K562 (cell line): ENCODE measurements around the gene HSDL2. TPM values are rescaled to one million over a fixed set of nuclear protein-coding genes. Genes with fewer than 3 reads are reported as not detected.
A peak's percentile ranks its signal among the peaks of the same experiment; 100 is the strongest.

Experiments used
- ARID1B ChIP-seq: fragments of 450-650 bp; IDR thresholded peaks from 2 replicates; pipeline ENCODE4 v1.6.1; 2016; ENCODE audit warnings: antibody characterized with exemption, mild to moderate bottlenecking, inconsistent platforms
- FOXM1 ChIP-seq, 2 experiments: fragments of 450-650 bp in 1 of 2; sonication (generic) in 1 of 2; formaldehyde crosslinking in 1 of 2; IDR thresholded peaks; 2 replicates each; pipeline versions ENCODE4 v1.6.1 to v1.9.0; 2017 to 2022; ENCODE audit warnings: low read depth in 2 of 2, mild to moderate bottlenecking in 2 of 2, missing genetic modification reagents in 1 of 2, moderate library complexity in 1 of 2
- HMG20B ChIP-seq: fragments of 250-450 bp; sonication (Bioruptor Pico); IDR thresholded peaks from 2 replicates; pipeline ENCODE4 v1.5.0; 2021; ENCODE audit warnings: mild to moderate bottlenecking
- JUND ChIP-seq, 2 experiments: IDR thresholded peaks; 2 replicates in 1 of 2; 3 replicates in 1 of 2; pipeline ENCODE4 v1.6.1; 2011; ENCODE audit warnings: borderline replicate concordance in 2 of 2, low read depth in 2 of 2, low read length in 2 of 2, improper control_type of control experiment in 1 of 2, missing biosample characterization in 1 of 2, missing genetic modification characterization in 1 of 2, missing genetic modification reagents in 1 of 2
- KLF16 ChIP-seq: IDR thresholded peaks from 2 replicates; pipeline ENCODE4 v1.6.1; 2016; ENCODE audit warnings: antibody characterized with exemption
- POLR2B ChIP-seq: fragments of 450-650 bp; IDR thresholded peaks from 2 replicates; pipeline ENCODE4 v1.6.1; 2018; ENCODE audit warnings: low read depth; ENCODE audit not compliant: partially characterized antibody
- TAF1 ChIP-seq: IDR thresholded peaks from 2 replicates; pipeline ENCODE4 v1.6.1; 2011; ENCODE audit warnings: mild to moderate bottlenecking, low read length, moderate library complexity; ENCODE audit not compliant: insufficient read depth, control insufficient read depth, severe bottlenecking; ENCODE audit errors: extremely low read depth
- TAF7 ChIP-seq: fragments of 450-650 bp; IDR thresholded peaks from 2 replicates; pipeline ENCODE4 v1.6.1; 2016; ENCODE audit warnings: missing genetic modification characterization, missing compliant biosample characterization
- ZNF398 ChIP-seq: fragments of 250-450 bp; sonication (Bioruptor Pico); IDR thresholded peaks from 2 replicates; pipeline ENCODE4 v1.8.0; 2021; ENCODE audit warnings: moderate library complexity, mild to moderate bottlenecking, inconsistent platforms
- polyA plus RNA-seq, 8 experiments: library from polyadenylated mRNA; depleted of rRNA in 4 of 8; stranded (reverse) in 5 of 8; unstranded in 3 of 8; fragments of >200 nt; fragmentation: Nextera tagmentation in 2 of 8; fragmentation: Illumina TruSeq in 1 of 8; extraction: Ambion mirVana in 2 of 8; extraction: Trizol in 1 of 8; gene quantifications; 2 replicates each; pipeline versions ENCODE4 v1.2.1 to v1.2.3, GENCODE V29; 2011 to 2014; ENCODE audit warnings: inconsistent platforms in 1 of 8, missing spikeins in 1 of 8
- total RNA-seq, 7 experiments: library from RNA; depleted of rRNA in 6 of 7; stranded (reverse); fragments of >200 nt in 6 of 7; fragmentation: Illumina TruSeq in 2 of 7; extraction: Trizol in 2 of 7; gene quantifications; 2 replicates each; pipeline versions ENCODE4 v1.2.1 to v1.2.3, GENCODE V29; 2011 to 2021; ENCODE audit warnings: low replicate concordance in 1 of 7
- TF ChIP-seq, protein P1 (sequence below): fragments of 450-650 bp; IDR thresholded peaks from 2 replicates; pipeline ENCODE4 v1.6.1; 2016; ENCODE audit warnings: low read depth, mild to moderate bottlenecking, moderate library complexity
- TF ChIP-seq, protein P2 (sequence below): fragments of 450-650 bp; IDR thresholded peaks from 2 replicates; pipeline ENCODE4 v1.6.1; 2016; ENCODE audit warnings: low read depth

HSDL2 gene
- total and polyA plus RNA-seq, 9 of the 15 experiments (the other 6 are each of a cell fraction or from before 2014, with no cell fraction given): 22.8 to 74.1 (median 35.6) TPM

DNA sequence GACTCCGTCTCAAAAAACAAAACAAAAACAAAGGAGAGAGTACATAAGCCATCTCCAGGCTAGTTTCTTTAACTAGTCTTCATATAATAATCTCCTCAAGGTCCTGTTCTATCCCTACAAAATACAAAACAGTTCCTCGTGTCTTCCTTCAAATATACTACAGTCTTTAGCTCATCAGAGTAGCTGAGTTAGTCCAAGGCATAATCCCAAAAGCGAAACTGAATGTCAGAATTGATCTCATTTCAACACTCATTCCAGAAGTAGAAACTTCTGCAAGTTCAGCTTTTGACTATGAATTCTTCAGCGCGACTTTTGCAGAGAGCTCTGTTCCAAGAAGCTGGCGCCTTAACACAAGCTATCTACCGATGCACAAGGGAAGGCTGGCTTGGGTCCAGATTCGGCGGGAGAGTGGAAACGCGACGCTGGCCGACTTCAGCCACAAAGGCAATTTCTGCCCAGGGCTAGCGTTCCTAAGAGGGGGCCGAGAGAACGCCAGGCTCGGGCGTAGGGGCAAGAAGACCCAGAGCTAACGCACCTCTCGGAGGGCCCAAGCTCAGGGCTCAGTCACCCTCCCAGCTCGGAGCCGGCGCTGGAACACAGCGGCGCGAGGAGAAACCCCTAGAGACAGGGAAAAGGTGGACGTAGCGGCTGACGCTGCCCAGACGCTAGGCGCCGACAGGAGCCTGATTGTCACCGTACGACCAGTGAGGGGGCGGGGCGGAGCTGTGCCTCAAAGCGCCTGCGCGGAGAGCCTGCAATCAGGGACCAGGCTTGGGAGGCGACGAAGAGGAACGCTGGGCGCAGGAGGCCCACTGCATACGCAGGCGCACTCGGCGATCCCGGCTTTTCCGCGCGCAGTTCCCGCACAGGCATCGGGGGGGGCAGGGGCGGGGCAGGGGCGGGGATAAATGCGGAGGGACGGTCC, 469 bp upstream of the HSDL2 start (continued):
- TF ChIP-seq, protein P1, sequence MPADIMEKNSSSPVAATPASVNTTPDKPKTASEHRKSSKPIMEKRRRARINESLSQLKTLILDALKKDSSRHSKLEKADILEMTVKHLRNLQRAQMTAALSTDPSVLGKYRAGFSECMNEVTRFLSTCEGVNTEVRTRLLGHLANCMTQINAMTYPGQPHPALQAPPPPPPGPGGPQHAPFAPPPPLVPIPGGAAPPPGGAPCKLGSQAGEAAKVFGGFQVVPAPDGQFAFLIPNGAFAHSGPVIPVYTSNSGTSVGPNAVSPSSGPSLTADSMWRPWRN: 0 out of 2 replicates have a peak, but pooled peaks have one; percentile 28
- TF ChIP-seq TAF1 (peak; percentile 91), FOXM1 (IDR thresholded peaks at IDR 0.05; ENCODE audit: low read depth) (peak; percentile 24; the same call in 1 of the 2 replicates), FOXM1 (CRISPR knock-in tag; IDR thresholded peaks at IDR 0.05; ENCODE audit: low read depth) (peak; percentile 64; the same call in 1 of the 2 replicates), TAF7 (tag) (peak; percentile 77), POLR2B (peak; percentile 95), JUND (IDR thresholded peaks at IDR 0.05; ENCODE audit: borderline replicate concordance, low read depth, low read length) (0 out of 2 replicates have a peak, but pooled peaks have one; percentile 49), JUND (tag; IDR thresholded peaks at IDR 0.05; ENCODE audit: borderline replicate concordance, low read depth, low read length) (peak; percentile 32; the same call in 1 of the 3 replicates), ZNF398 (CRISPR knock-in tag) (no peak), KLF16 (no peak), HMG20B (CRISPR knock-in tag) (no peak), ARID1B (peak; percentile 77)
- TF ChIP-seq, protein P2, sequence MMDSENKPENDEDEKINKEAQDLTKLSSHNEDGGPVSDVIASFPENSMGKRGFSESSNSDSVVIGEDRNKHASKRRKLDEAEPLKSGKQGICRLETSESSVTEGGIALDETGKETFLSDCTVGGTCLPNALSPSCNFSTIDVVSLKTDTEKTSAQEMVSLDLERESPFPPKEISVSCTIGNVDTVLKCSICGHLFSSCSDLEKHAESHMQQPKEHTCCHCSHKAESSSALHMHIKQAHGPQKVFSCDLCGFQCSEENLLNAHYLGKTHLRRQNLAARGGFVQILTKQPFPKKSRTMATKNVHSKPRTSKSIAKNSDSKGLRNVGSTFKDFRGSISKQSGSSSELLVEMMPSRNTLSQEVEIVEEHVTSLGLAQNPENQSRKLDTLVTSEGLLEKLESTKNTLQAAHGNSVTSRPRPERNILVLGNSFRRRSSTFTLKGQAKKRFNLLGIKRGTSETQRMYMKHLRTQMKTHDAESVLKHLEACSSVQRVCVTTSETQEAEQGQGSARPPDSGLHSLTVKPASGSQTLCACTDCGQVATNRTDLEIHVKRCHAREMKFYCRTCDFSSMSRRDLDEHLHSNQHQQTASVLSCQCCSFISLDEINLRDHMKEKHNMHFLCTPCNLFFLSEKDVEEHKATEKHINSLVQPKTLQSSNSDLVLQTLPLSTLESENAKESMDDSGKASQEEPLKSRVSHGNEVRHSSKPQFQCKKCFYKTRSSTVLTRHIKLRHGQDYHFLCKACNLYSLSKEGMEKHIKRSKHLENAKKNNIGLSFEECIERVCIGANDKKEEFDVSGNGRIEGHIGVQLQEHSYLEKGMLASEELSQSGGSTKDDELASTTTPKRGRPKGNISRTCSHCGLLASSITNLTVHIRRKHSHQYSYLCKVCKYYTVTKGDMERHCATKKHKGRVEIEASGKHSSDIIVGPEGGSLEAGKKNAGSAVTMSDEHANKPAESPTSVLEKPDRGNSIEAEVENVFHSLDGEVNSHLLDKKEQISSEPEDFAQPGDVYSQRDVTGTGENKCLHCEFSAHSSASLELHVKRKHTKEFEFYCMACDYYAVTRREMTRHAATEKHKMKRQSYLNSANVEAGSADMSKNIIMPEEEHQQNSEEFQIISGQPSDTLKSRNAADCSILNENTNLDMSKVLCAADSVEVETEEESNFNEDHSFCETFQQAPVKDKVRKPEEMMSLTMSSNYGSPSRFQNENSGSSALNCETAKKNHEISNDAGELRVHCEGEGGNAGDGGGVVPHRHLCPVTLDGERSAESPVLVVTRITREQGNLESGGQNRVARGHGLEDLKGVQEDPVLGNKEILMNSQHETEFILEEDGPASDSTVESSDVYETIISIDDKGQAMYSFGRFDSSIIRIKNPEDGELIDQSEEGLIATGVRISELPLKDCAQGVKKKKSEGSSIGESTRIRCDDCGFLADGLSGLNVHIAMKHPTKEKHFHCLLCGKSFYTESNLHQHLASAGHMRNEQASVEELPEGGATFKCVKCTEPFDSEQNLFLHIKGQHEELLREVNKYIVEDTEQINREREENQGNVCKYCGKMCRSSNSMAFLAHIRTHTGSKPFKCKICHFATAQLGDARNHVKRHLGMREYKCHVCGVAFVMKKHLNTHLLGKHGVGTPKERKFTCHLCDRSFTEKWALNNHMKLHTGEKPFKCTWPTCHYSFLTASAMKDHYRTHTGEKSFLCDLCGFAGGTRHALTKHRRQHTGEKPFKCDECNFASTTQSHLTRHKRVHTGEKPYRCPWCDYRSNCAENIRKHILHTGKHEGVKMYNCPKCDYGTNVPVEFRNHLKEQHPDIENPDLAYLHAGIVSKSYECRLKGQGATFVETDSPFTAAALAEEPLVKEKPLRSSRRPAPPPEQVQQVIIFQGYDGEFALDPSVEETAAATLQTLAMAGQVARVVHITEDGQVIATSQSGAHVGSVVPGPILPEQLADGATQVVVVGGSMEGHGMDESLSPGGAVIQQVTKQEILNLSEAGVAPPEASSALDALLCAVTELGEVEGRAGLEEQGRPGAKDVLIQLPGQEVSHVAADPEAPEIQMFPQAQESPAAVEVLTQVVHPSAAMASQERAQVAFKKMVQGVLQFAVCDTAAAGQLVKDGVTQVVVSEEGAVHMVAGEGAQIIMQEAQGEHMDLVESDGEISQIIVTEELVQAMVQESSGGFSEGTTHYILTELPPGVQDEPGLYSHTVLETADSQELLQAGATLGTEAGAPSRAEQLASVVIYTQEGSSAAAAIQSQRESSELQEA: peak; percentile 85
